ENCODE data around the gene CHRM1. TPM values are rescaled to one million over a fixed set of nuclear protein-coding genes. Genes with fewer than 3 reads are reported as not detected.
A peak's percentile ranks its signal among the peaks of the same experiment; 100 is the strongest.
"Not testable (repeated sequence)": the region's sequence is repeated elsewhere in the genome, so short reads cannot be mapped to it uniquely, and the experiment has no call there.

CHRM1 gene
- total RNA-seq, 1 experiment from 2014 or later: not detected

DNA sequence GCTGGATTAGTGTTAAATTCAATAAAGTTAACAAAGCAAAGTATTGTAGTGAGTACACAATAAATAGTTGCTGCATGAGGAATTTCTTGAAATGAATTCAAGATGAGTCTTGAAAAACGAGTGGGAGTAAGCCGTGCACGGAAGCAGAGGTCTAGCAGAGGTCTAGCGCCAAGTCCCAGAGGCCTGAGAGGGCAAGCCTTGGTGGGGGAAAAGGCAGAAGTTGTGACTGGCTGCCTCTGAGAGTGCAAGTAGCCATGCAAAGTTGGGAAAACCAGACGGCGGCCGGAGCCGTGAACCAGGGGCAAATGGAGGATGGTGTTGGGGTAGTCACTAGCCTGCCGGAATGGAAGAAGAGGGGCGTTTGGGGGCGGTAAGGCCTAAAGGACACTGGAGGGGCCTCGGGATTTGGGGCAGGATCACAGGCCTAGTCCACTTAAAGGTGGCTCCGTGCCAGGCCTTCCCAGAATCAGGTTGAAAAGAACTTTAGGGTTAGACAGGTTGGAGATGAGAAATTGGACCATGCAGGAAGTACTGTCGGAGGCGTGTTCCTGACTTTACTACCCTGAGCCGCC, 40.8 kb downstream of the CHRM1 start:
- Histone ChIP-seq H3K27me3 (no peaks in the 10 kb centered on the region), H3K4me3 (peak overlapping the region; percentile 96), H3K36me3 (peaks cover 49% of the 10 kb centered on the region), H3K27ac (peak overlapping the region; percentile 91), H3K9me3 (replicated peaks) (no peaks in the 10 kb centered on the region), H3K4me1 (peaks cover 20% of the 10 kb centered on the region)
- DNase-seq: no peak

DNA sequence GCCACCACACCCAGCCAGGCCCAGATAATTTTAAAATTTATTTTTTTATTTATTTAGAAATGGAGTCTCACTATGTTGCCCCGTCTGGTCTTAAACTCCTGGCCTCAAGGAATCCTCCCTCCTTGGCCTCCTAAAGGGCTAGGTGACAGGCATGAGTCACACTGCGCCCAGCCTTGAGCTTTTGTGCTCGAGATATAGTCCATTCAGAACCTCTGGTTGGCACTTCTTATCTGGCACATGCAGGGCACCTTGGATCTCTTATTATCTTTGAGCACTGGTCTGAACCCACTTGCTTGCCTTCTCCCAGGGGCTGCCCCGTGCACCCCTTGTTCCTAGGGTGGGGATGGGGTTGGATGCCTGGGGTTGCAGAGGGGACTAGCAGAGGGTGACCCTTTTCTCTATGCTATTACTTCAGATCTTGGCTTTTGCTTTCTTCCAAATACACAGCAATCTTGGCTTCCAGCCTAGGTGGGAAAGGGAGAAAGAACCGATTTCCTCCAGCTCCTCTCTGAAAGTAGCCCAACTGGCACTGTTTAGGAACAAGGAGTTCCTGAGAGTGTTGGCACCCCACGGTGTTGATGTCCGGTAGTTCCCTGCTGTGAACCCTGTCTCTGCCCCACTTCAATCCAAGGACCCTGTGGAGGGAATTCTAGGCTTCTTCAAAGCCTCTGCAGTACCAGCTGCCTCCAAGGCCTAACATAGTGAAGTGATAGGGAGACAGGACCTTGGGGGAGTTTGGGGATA, 41.8 kb downstream of the CHRM1 start:
- no peak overlapping the region; the same call in 1 of the 2 replicates for H3K4me3 ChIP-seq

DNA sequence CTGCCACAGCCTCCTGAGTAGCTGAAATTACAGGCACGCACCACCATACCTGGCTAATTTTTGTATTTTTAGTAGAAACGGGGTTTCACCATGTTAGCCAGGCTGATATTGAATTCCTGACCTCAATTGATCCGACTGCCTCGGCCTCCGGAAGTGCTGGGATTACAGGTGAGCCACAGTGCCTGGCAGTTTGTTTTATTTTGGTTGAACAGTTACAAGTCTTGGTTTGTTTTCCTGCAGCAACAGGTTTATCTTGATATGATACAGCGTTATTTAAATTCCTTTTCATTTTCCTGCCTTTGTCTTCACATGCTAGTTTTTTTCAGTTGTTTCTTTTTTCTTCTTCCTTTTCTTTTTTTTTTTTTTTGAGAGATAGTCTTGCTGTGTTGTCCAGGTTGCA, 44.5 kb downstream of the CHRM1 start:
- peaks cover 8% of the 10 kb centered on the region for H3K4me1 ChIP-seq

More for the DNA sequence above, 41.8 kb downstream of the CHRM1 start:
- peaks cover 42% of the 10 kb centered on the region for H3K36me3 ChIP-seq
- no peak overlapping the region for H3K27ac ChIP-seq
- DNase-seq: no peak
- H3K9me3 ChIP-seq (replicated peaks): no peaks in the 10 kb centered on the region
- H3K4me1 ChIP-seq: peaks cover 20% of the 10 kb centered on the region
- H3K27me3 ChIP-seq: no peaks in the 10 kb centered on the region

DNA sequence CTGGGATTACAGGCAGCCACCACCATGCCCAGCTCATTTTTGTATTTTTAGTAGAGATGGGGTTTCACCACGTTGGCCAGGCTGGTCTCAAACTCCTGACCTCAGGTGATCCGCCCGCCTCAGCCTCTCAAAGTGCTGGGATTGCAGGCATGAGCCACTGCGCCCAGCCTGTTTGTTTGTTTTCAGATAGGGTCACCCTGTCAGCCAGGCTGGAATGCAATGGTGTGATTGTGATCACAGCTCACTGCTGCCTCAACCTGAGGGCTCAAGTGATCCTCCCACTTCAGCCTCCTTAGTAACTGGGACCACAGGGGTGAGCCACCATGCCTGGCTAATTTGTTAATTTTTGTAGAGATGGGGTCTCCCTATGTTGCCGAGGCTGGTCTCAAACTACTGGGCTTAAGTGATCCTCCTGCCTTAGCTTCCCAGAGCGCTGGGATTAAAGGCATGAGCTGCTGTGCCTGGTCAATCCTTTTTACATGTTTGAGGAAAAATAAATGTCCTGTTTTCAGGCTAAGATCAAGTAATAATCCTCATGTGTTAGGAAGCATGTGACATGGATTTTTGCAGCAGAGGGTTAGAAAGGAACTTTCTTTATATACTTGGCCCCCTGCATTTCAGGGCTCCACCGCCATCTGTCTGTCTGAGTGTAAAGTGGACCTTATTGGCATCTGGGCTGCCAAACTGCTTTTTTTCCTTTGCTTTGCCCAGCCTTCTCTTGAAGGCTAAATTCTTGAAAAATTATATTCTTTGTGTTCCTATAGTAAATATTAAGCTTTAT, 45.3 kb downstream of the CHRM1 start:
- H3K9me3 ChIP-seq (replicated peaks): no peaks in the 10 kb centered on the region
- H3K4me1 ChIP-seq: peaks cover 8% of the 10 kb centered on the region
- DNase-seq: no peak
- H3K4me3 ChIP-seq: no peak overlapping the region
- H3K27ac ChIP-seq: no peak overlapping the region
- peaks cover 19% of the 10 kb centered on the region for H3K36me3 ChIP-seq
- no peaks in the 10 kb centered on the region for H3K27me3 ChIP-seq

More for the DNA sequence above, 44.5 kb downstream of the CHRM1 start:
- Histone ChIP-seq H3K9me3 (replicated peaks) (no peaks in the 10 kb centered on the region), H3K27ac (no peak overlapping the region), H3K4me3 (no peak overlapping the region), H3K36me3 (peaks cover 17% of the 10 kb centered on the region), H3K27me3 (no peaks in the 10 kb centered on the region)
- no peak for DNase-seq

- Histone ChIP-seq H3K36me3 (peaks cover 25% of the 10 kb centered on the region), H3K4me3 (no peak overlapping the region), H3K4me1 (peaks cover 3% of the 10 kb centered on the region), H3K27ac (no peak overlapping the region), H3K9me3 (replicated peaks) (no peaks in the 10 kb centered on the region), H3K27me3 (no peaks in the 10 kb centered on the region)
- DNase-seq: no peak
Measured at GRCh38 chr11:62874851-62875250, 46.3 kb downstream of the CHRM1 start.

- DNase-seq: no peak
- Histone ChIP-seq H3K4me1 (no peaks in the 10 kb centered on the region), H3K9me3 (replicated peaks) (no peaks in the 10 kb centered on the region), H3K4me3 (no peak overlapping the region), H3K27me3 (no peaks in the 10 kb centered on the region), H3K36me3 (peaks cover 11% of the 10 kb centered on the region; the same call in 1 of the 2 replicates), H3K27ac (no peak overlapping the region)
Measured at GRCh38 chr11:62865635-62866034, 55.5 kb downstream of the CHRM1 start.

DNA sequence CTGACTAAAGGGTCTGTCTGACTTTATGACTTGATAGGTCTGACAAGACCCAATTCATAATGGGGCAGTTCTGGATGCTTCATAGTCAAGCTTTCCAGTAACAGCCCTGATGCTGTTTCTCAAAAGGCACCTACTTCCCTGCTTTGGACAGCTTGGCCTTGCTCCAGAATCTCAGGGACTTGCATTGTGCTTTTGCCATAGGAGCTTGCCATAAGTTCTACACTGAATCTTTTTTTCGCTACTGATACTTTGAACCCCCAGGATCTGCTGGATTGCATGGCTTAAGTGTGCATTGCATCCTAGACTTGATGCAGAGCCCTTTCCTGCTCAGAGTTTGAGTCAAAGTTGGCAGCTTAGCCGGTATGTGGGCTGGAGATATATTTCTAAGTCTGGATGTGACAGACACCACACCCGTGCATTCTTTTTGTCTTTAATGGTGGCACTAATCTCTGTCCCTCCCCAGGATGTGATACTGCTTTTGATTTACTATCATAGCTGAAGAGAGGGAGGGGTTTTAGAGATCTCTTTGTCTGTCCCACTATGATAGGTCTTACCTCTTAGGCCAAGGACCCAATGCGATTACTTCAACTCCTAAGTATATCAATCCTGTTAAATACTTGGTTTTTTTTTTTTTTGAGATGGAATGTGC, 57.4 kb downstream of the CHRM1 start:
- Histone ChIP-seq H3K9me3 (replicated peaks) (no peaks in the 10 kb centered on the region), H3K4me3 (no peak overlapping the region), H3K27ac (no peak overlapping the region), H3K36me3 (peaks cover 4% of the 10 kb centered on the region; the same call in 1 of the 2 replicates), H3K27me3 (no peaks in the 10 kb centered on the region), H3K4me1 (no peaks in the 10 kb centered on the region)
- no peak for DNase-seq

- H3K27ac ChIP-seq; H3K9me3 ChIP-seq (replicated peaks); H3K4me3 ChIP-seq; H3K36me3 ChIP-seq; H3K4me1 ChIP-seq; DNase-seq; H3K27me3 ChIP-seq: not testable (repeated sequence)
Measured at GRCh38 chr11:62861564-62862192, 59.5 kb downstream of the CHRM1 start.

GRCh38 chr11:62860835-62861563, 60.2 kb downstream of the CHRM1 start:
- Histone ChIP-seq H3K4me1 (peaks cover 2% of the 10 kb centered on the region; the same call in 1 of the 2 replicates), H3K4me3 (no peak overlapping the region), H3K9me3 (replicated peaks) (no peaks in the 10 kb centered on the region), H3K27me3 (no peaks in the 10 kb centered on the region), H3K27ac (no peak overlapping the region), H3K36me3 (peaks cover 4% of the 10 kb centered on the region; the same call in 1 of the 2 replicates)
- no peak for DNase-seq

DNA sequence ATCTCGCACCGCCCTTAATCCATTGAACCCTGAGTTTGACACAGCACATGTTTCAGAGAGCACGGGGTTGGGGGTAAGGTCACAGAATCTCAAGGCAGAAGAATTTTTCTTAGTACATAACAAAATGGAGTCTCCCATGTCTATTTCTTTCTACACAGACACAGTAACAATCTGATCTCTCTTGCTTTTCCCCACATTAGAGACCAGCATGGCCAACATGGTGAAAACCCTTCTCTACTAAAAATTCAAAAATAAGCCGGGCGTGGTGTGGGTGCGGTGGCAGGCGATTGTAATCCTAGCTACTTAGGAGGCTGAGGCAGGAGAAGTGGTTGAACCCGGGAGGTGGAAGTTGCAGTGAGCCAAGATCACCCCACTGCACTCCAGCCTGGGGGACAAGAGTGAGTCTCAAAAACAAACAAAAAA, 61.9 kb downstream of the CHRM1 start:
- not testable (repeated sequence) for H3K27ac ChIP-seq; H3K4me3 ChIP-seq; H3K27me3 ChIP-seq; H3K9me3 ChIP-seq (replicated peaks); DNase-seq; H3K4me1 ChIP-seq
- H3K36me3 ChIP-seq: peaks cover 13% of the 10 kb centered on the region

Other genes with a start within 250 kb of the CHRM1 start
- gene UQCC3, start 249.7 kb downstream of the CHRM1 start, total RNA-seq (2014; rRNA removed; shearing (Covaris generic)): 11.5 and 15.7 TPM in 2 replicates
- 3.2 and 6.3 TPM in 2 replicates for gene LBHD1, start 249.1 kb downstream of the CHRM1 start, total RNA-seq (2014; rRNA removed; shearing (Covaris generic))
- 70.4 and 73.1 TPM in 2 replicates for gene UBXN1, start 242.3 kb downstream of the CHRM1 start, total RNA-seq (2014; rRNA removed; shearing (Covaris generic))
- 0.55 and 0.73 TPM in 2 replicates for gene LRRN4CL, start 231.8 kb downstream of the CHRM1 start, total RNA-seq (2014; rRNA removed; shearing (Covaris generic))
- gene BSCL2, start 213.9 kb downstream of the CHRM1 start, total RNA-seq (2014; rRNA removed; shearing (Covaris generic)): 24.3 and 26.1 TPM in 2 replicates
- not detected in 2 replicates for gene GNG3, start 213.7 kb downstream of the CHRM1 start, total RNA-seq (2014; rRNA removed; shearing (Covaris generic))
- gene HNRNPUL2, start 193.9 kb downstream of the CHRM1 start, total RNA-seq (2014; rRNA removed; shearing (Covaris generic)): 16.7 and 21.2 TPM in 2 replicates
- 46.2 and 47.0 TPM in 2 replicates for gene TTC9C, start 192.9 kb downstream of the CHRM1 start, total RNA-seq (2014; rRNA removed; shearing (Covaris generic))
- gene ZBTB3, start 167.2 kb downstream of the CHRM1 start, total RNA-seq (2014; rRNA removed; shearing (Covaris generic)): 5.2 and 7.6 TPM in 2 replicates
- 74.1 and 88.0 TPM in 2 replicates for gene POLR2G, start 159.8 kb downstream of the CHRM1 start, total RNA-seq (2014; rRNA removed; shearing (Covaris generic))
- 17.3 and 22.2 TPM in 2 replicates for gene TAF6L, start 150.0 kb downstream of the CHRM1 start, total RNA-seq (2014; rRNA removed; shearing (Covaris generic))
- gene TMEM179B, start 134.0 kb downstream of the CHRM1 start, total RNA-seq (2014; rRNA removed; shearing (Covaris generic)): 27.6 and 31.9 TPM in 2 replicates
- 13.3 and 18.3 TPM in 2 replicates for gene TMEM223, start 129.4 kb downstream of the CHRM1 start, total RNA-seq (2014; rRNA removed; shearing (Covaris generic))
- gene NXF1, start 115.9 kb downstream of the CHRM1 start, total RNA-seq (2014; rRNA removed; shearing (Covaris generic)): 56.4 and 59.3 TPM in 2 replicates
- gene STX5, start 89.3 kb downstream of the CHRM1 start, total RNA-seq (2014; rRNA removed; shearing (Covaris generic)): 22.7 and 27.5 TPM in 2 replicates
- gene TEX54, start 88.5 kb downstream of the CHRM1 start, total RNA-seq (2014; rRNA removed; shearing (Covaris generic)): not detected in 2 replicates
- 46.7 and 50.4 TPM in 2 replicates for gene WDR74, start 81.8 kb downstream of the CHRM1 start, total RNA-seq (2014; rRNA removed; shearing (Covaris generic))
- 106 and 109 TPM in 2 replicates for gene SLC3A2, start 40.5 kb downstream of the CHRM1 start, total RNA-seq (2014; rRNA removed; shearing (Covaris generic))
- gene SLC22A6, start 63.6 kb upstream of the CHRM1 start, total RNA-seq (2014; rRNA removed; shearing (Covaris generic)): not detected in 2 replicates
- not detected in 2 replicates for gene SLC22A8, start 94.5 kb upstream of the CHRM1 start, total RNA-seq (2014; rRNA removed; shearing (Covaris generic))
- gene SLC22A24, start 222.9 kb upstream of the CHRM1 start, total RNA-seq (2014; rRNA removed; shearing (Covaris generic)): not detected in 2 replicates

Data from SJCRH30 (cell line).